NCI-H128 (cell line): ENCODE results near the gene PATL1.
"Not testable (repeated sequence)": the region's sequence is repeated elsewhere in the genome, so short reads cannot be mapped to it uniquely, and the experiment has no call there.

Experiments used
- DNase-seq: peaks from one replicate; lab custom pipeline; 2025; ENCODE audit not compliant: unreplicated experiment; lab: John Stamatoyannopoulos, UW

Gene PATL1, protein sequence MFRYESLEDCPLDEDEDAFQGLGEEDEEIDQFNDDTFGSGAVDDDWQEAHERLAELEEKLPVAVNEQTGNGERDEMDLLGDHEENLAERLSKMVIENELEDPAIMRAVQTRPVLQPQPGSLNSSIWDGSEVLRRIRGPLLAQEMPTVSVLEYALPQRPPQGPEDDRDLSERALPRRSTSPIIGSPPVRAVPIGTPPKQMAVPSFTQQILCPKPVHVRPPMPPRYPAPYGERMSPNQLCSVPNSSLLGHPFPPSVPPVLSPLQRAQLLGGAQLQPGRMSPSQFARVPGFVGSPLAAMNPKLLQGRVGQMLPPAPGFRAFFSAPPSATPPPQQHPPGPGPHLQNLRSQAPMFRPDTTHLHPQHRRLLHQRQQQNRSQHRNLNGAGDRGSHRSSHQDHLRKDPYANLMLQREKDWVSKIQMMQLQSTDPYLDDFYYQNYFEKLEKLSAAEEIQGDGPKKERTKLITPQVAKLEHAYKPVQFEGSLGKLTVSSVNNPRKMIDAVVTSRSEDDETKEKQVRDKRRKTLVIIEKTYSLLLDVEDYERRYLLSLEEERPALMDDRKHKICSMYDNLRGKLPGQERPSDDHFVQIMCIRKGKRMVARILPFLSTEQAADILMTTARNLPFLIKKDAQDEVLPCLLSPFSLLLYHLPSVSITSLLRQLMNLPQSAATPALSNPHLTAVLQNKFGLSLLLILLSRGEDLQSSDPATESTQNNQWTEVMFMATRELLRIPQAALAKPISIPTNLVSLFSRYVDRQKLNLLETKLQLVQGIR

DNA sequence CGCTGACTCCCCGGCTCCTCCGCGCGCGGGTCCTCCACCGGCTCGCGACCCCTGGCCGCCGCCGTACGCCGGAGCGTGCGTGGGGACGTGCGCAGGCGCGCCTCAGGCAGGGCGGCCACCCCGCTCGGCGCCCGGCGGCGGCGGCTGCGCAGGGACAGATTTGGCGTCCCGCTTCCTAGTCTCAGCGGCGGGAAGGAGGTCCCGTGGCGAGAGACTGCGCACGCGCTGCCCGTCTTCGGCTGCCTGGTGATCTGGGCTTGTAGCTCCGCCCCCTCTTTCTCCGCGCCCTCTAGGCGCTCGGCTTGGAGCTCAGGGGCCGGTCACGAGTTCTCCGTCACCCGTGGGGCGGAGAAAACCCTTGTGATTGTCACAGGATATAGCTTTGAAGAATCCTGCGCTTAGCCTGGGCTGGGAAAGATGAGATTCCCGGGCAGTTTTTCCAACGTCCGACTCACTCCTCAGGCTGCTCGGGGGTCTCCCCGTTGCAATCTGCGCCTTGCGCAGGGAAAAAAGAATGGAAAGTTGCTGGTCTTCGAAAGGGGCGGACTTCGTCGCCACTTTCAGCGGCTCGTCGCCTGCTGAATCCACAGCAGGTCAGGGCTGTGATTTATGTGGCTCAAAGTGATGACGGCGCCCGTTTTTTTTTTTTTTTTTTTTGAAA, at the start of gene PATL1:
PATL1 (minus strand) TSS at position 88 of the 661 bp plus-strand sequence. CDS start 142 bp downstream, outside the sequence.
- DNase-seq: peak; percentile 98

DNA sequence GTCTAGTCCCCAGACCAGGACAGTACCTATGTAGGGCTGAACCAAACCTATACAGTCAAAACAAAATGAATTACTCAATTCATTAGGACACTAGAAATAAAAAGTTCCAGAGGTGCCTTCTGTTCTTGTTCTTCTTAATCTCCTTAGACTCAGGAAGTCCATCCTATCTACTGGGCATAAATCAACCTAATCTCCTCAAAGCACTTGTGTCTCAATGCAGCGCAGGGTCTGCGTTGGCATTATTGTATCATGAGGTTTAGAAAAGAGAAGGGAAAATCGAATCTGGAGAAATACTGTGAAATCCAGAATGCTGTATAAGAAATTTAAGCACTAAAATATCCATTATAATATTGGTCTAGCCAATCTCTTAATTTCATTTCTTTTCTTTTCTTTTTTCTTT, 47.2 kb upstream of the PATL1 start:
- DNase-seq: no peak

GRCh38 chr11:59713745-59714144, 44.9 kb upstream of the PATL1 start, which contains the start of gene OR10V1:
OR10V1 (minus strand) TSS chr11:59713845; CDS start chr11:59713845, 0 bp downstream.
- DNase-seq: no peak

GRCh38 chr11:59710136-59710847, 41.5 kb upstream of the PATL1 start:
- no peak for DNase-seq

GRCh38 chr11:59708537-59708936, 39.7 kb upstream of the PATL1 start:
- DNase-seq: no peak

- DNase-seq: no peak
These were observed 38.5 kb upstream of the PATL1 start for GRCh38 chr11:59707371-59707770.

GRCh38 chr11:59706518-59707285, 37.9 kb upstream of the PATL1 start:
- DNase-seq: no peak

DNA sequence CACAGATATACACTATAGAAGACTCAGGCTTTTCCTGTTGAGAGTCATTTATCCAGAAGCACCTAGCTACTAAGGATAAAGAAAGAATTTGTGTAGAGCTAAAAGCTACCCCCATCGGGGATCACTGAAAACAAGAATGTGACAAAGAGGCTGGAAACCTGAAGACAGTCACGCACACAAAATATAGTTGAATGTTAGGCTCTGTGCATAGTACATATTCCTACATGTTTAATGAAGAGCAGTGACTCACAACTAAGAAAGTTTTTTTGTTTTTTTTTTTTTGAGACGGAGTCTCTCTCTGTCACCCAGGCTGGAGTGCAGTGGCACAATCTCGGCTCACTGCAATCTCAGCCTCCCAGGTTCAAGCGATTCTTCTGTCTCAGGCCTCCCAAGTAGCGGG, 36.5 kb upstream of the PATL1 start:
- no peak for DNase-seq

DNA sequence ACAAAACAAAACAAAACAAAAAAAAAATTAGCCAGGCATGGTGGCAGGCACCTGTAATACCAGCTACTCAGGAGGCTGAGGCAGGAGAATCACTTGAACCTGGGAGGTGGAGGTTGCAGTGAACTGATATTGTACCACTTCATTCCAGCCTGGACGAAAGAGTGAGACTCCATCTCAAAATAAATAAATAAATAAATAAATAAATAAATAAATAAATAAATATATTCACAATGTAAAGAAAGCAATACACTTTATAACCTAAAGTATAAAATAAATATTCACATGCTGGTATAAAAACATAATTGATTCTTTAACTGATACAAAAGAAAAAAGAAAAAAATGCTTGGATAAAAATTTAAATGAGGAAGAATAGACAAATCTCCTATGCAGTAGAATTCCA, 34.7 kb upstream of the PATL1 start:
- not testable (repeated sequence) for DNase-seq

DNA sequence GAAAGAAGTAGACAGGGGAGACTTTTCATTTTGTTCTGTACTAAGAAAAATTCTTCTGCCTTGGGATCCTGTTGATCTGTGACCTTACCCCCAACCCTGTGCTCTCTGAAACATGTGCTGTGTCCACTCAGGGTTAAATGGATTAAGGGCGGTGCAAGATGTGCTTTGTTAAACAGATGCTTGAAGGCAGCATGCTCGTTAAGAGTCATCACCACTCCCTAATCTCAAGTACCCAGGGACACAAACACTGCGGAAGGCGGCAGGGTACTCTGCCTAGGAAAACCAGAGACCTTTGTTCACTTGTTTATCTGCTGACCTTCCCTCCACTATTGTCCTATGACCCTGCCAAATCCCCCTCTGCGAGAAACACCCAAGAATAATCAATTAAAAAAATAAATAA, 31.3 kb upstream of the PATL1 start:
- DNase-seq: not testable (repeated sequence)

GRCh38 chr11:59698506-59698905, 29.7 kb upstream of the PATL1 start:
- no peak for DNase-seq

DNA sequence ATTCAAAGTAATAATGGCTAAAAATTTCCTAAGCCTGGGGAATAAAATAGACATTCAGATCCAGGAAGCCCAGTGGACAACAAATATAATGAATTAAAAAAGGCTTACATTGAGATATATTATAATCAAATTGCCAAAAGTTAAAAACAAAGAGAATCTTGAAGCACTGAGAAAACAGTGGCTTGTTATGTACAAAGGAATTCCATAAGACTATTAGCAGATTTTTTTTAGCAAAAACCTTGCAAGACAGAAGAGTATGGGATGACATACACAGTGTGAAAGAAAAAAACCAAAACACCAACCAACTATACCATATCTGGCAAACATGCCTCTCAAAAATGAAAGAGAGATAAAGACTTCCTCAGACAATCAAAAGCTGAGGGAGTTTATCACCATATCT, 24.1 kb upstream of the PATL1 start:
- no peak for DNase-seq

DNA sequence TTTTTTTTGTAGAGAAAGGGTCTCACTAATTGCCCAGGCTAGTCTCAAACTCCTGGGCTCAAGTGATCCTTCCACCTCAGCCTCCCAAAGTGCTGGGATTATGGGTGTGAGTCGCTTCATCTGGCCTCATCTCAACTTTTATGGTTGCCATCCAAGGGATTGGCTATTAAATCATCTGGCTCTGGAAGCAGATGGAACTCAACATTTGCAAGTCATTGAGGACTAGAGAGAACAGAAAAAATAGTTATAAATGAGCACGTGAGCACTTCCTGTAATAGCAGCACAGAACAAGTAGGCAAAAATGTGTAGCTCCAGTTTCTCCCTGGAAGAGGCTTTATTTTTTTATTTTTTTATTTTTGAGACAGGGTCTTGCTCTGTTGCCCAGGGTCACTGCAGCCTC, 22.3 kb upstream of the PATL1 start:
- no peak for DNase-seq

- DNase-seq: no peak
These were observed 20.2 kb upstream of the PATL1 start for GRCh38 chr11:59689015-59689414.

- not testable (repeated sequence) for DNase-seq
These were observed 12.5 kb upstream of the PATL1 start for GRCh38 chr11:59681260-59681725.

- DNase-seq: peak; percentile 40
These were observed 11.7 kb upstream of the PATL1 start for GRCh38 chr11:59680287-59681154.

GRCh38 chr11:59679347-59679746, 10.5 kb upstream of the PATL1 start:
- DNase-seq: no peak

GRCh38 chr11:59678813-59679165, 10.0 kb upstream of the PATL1 start:
- no peak for DNase-seq

DNA sequence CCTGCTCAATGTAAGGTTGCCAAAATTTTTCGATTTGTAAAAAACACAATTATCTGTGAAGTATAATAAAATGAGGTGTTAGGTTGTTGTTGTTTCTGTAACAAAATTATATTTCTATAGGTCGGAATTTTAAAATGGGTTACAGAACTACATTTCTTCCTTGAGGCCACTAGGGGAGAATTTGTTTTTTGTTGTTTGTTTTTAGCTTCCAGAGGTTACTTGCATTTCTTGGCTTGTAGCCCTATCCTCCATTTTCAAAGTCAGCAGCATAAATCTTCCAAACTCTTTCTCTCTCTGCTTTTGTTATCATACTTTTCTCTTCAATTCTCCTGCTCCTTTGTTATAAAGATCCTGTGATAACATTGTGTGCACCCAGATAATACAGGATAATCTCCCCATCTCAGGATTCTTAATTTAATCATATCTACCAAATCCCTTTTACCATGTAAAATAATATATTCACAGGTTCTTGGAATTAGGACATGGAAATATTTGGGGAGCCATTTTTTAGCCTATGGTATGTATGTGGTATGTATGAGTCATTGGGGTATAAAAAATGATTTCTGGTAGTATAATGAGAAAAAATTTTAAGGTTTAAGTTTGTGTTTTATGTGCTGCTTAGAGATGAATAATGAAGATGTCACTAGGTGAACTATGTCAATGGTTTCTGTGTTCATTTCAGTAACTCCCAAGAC, 9.4 kb upstream of the PATL1 start:
- no peak for DNase-seq
